AG09309 (cell line): ENCODE measurements around the gene TSPAN2.

Experiments used
- DNase-seq: peaks from one replicate; pipeline ENCODE4 v3.0.0-alpha.2; 2010; ENCODE audit warnings: low read depth
- H3K4me3 ChIP-seq: 2 replicates; pipeline ENCODE4 v1.5.1; 2011; ENCODE audit warnings: mild to moderate bottlenecking, low read depth, low read length, moderate library complexity; ENCODE audit not compliant: control insufficient read depth
- CTCF ChIP-seq: IDR thresholded peaks from 2 replicates; pipeline ENCODE4 v1.5.1; 2011; ENCODE audit warnings: mild to moderate bottlenecking, low read depth, low read length, inconsistent platforms; ENCODE audit not compliant: insufficient read depth, control insufficient read depth; ENCODE audit errors: missing control alignments

TSPAN2 gene

GRCh38 chr1:115105831-115106230 lies 16.5 kb upstream of the TSPAN2 start:
- no peak overlapping the region for H3K4me3 ChIP-seq
- DNase-seq = no peak
- no peak for TF ChIP-seq CTCF

- no peak for TF ChIP-seq CTCF
- H3K4me3 ChIP-seq = peak overlapping the region; percentile 15
- no peak for DNase-seq
Observed at GRCh38 chr1:115099693-115100050, 10.4 kb upstream of the TSPAN2 start.

GRCh38 chr1:115098979-115099692 lies 9.8 kb upstream of the TSPAN2 start:
- TF ChIP-seq CTCF = no peak
- H3K4me3 ChIP-seq = peak overlapping the region; percentile 15
- peak; percentile 55 for DNase-seq

- DNase-seq = no peak
- H3K4me3 ChIP-seq = no peak overlapping the region
- TF ChIP-seq CTCF = no peak
Observed at GRCh38 chr1:115092175-115092574, 2.9 kb upstream of the TSPAN2 start.

GRCh38 chr1:115091572-115091971 lies 2.3 kb upstream of the TSPAN2 start:
- H3K4me3 ChIP-seq = no peak overlapping the region
- DNase-seq = no peak
- TF ChIP-seq CTCF = no peak

GRCh38 chr1:115090956-115091355 lies 1.7 kb upstream of the TSPAN2 start:
- DNase-seq = no peak
- no peak for TF ChIP-seq CTCF
- H3K4me3 ChIP-seq = no peak overlapping the region
